Stimulated activated effector memory CD8-positive, alpha-beta T cell treated with anti-CD3 and anti-CD28 coated beads, Interleukin-12 subunit alpha, Interleukin-12 subunit beta, amount 100 ng/mL, for 72 hours (primary cell): ENCODE measurements around the gene AMPH.
A peak's percentile ranks its signal among the peaks of the same experiment; 100 is the strongest.

Source experiments
- ATAC-seq: fragments of 150-1000 bp; cut with Tn5 transposase; 2 replicates; pipeline ENCODE4 v1.10.0; 2021
- DNase-seq, 2 donors: peaks; one replicate each; pipeline ENCODE4 v3.0.0; 2021 to 2022; ENCODE audit warnings: low spot score in 2 of 2
- H3K27ac Mint-ChIP-seq: one replicate; pipeline ENCODE4 v1.8.0; 2022; ENCODE audit warnings: mild to moderate bottlenecking, mixed read lengths
- H3K36me3 Mint-ChIP-seq: one replicate; pipeline ENCODE4 v1.8.0; 2022; ENCODE audit warnings: mild to moderate bottlenecking, mixed read lengths
- H3K4me1 Mint-ChIP-seq: one replicate; pipeline ENCODE4 v1.8.0; 2022; ENCODE audit warnings: mixed read lengths
- H3K4me3 Mint-ChIP-seq: one replicate; pipeline ENCODE4 v1.8.0; 2022; ENCODE audit warnings: mild to moderate bottlenecking, mixed read lengths
- H3K9me3 Mint-ChIP-seq: one replicate; pipeline ENCODE4 v1.8.0; 2022; ENCODE audit warnings: mixed read lengths

The AMPH gene

GRCh38 chr7:38655833-38656774 lies 24.9 kb upstream of the AMPH start:
- H3K27ac Mint-ChIP-seq, result no peak overlapping the region
- ATAC-seq (no peak), DNase-seq (no peak)
- no peak overlapping the region for H3K4me3 Mint-ChIP-seq
- no peaks in the 10 kb centered on the region for H3K9me3 Mint-ChIP-seq
- H3K36me3 Mint-ChIP-seq, result no peaks in the 10 kb centered on the region
- no peaks in the 10 kb centered on the region for H3K4me1 Mint-ChIP-seq

GRCh38 chr7:38637957-38638356 lies 6.8 kb upstream of the AMPH start:
- H3K4me3 Mint-ChIP-seq, result no peak overlapping the region
- ATAC-seq, result no peak
- DNase-seq, result no peak

GRCh38 chr7:38632411-38632810 lies 1.2 kb upstream of the AMPH start:
- DNase-seq (no peak), ATAC-seq (no peak)
- Mint-ChIP-seq H3K27ac (no peak overlapping the region), H3K4me3 (no peak overlapping the region), H3K4me1 (no peaks in the 10 kb centered on the region), H3K36me3 (no peaks in the 10 kb centered on the region), H3K9me3 (no peaks in the 10 kb centered on the region)

More at GRCh38 chr7:38637957-38638356, 6.8 kb upstream of the AMPH start:
- no peak overlapping the region for H3K27ac Mint-ChIP-seq
- H3K9me3 Mint-ChIP-seq, result no peaks in the 10 kb centered on the region
- no peaks in the 10 kb centered on the region for H3K36me3 Mint-ChIP-seq
- H3K4me1 Mint-ChIP-seq, result no peaks in the 10 kb centered on the region

GRCh38 chr7:38629651-38630510 lies 1.3 kb downstream of the AMPH start:
- H3K4me3 Mint-ChIP-seq, result peak overlapping the region; percentile 44
- no peak overlapping the region for H3K27ac Mint-ChIP-seq
- ATAC-seq, result no peak
- DNase-seq, result no peak
- H3K9me3 Mint-ChIP-seq, result peaks cover 8% of the 10 kb centered on the region
- no peaks in the 10 kb centered on the region for H3K4me1 Mint-ChIP-seq
- H3K36me3 Mint-ChIP-seq, result no peaks in the 10 kb centered on the region

GRCh38 chr7:38628630-38629385 lies 2.4 kb downstream of the AMPH start:
- Mint-ChIP-seq H3K4me3 (no peak overlapping the region), H3K4me1 (no peaks in the 10 kb centered on the region), H3K27ac (no peak overlapping the region), H3K9me3 (peaks cover 11% of the 10 kb centered on the region), H3K36me3 (no peaks in the 10 kb centered on the region)
- no peak for ATAC-seq
- DNase-seq, result no peak

- Mint-ChIP-seq H3K27ac (no peak overlapping the region), H3K4me3 (no peak overlapping the region)
- no peak for ATAC-seq
These were observed 5.3 kb downstream of the AMPH start for GRCh38 chr7:38625866-38626265.

GRCh38 chr7:38615665-38616064 lies 15.5 kb downstream of the AMPH start:
- H3K27ac Mint-ChIP-seq, result no peak overlapping the region
- H3K36me3 Mint-ChIP-seq, result no peaks in the 10 kb centered on the region
- peak; percentile 42 for ATAC-seq
- H3K4me1 Mint-ChIP-seq, result no peaks in the 10 kb centered on the region
- no peak for DNase-seq
- H3K9me3 Mint-ChIP-seq, result no peaks in the 10 kb centered on the region
- H3K4me3 Mint-ChIP-seq, result no peak overlapping the region

More at GRCh38 chr7:38625866-38626265, 5.3 kb downstream of the AMPH start:
- Mint-ChIP-seq H3K9me3 (peaks cover 11% of the 10 kb centered on the region), H3K36me3 (no peaks in the 10 kb centered on the region), H3K4me1 (no peaks in the 10 kb centered on the region)
- DNase-seq, result no peak

- H3K36me3 Mint-ChIP-seq, result no peaks in the 10 kb centered on the region
- no peak overlapping the region for H3K27ac Mint-ChIP-seq
- H3K9me3 Mint-ChIP-seq, result no peaks in the 10 kb centered on the region
- DNase-seq (no peak), ATAC-seq (no peak)
- H3K4me1 Mint-ChIP-seq, result no peaks in the 10 kb centered on the region
- no peak overlapping the region for H3K4me3 Mint-ChIP-seq
These were observed 23.7 kb downstream of the AMPH start for GRCh38 chr7:38607466-38607865.

GRCh38 chr7:38600741-38601140 lies 30.4 kb downstream of the AMPH start:
- Mint-ChIP-seq H3K4me3 (no peak overlapping the region), H3K4me1 (no peaks in the 10 kb centered on the region), H3K36me3 (no peaks in the 10 kb centered on the region), H3K9me3 (no peaks in the 10 kb centered on the region), H3K27ac (no peak overlapping the region)
- DNase-seq (no peak), ATAC-seq (no peak)

- ATAC-seq (no peak), DNase-seq (no peak)
- Mint-ChIP-seq H3K36me3 (no peaks in the 10 kb centered on the region), H3K9me3 (no peaks in the 10 kb centered on the region), H3K27ac (no peak overlapping the region), H3K4me1 (no peaks in the 10 kb centered on the region), H3K4me3 (no peak overlapping the region)
These were observed 36.2 kb downstream of the AMPH start for GRCh38 chr7:38594949-38595348.

GRCh38 chr7:38592737-38593288 lies 38.4 kb downstream of the AMPH start:
- ATAC-seq (no peak), DNase-seq (no peak)
- H3K4me1 Mint-ChIP-seq, result no peaks in the 10 kb centered on the region
- H3K9me3 Mint-ChIP-seq, result no peaks in the 10 kb centered on the region
- no peak overlapping the region for H3K27ac Mint-ChIP-seq
- H3K4me3 Mint-ChIP-seq, result no peak overlapping the region
- H3K36me3 Mint-ChIP-seq, result no peaks in the 10 kb centered on the region

- ATAC-seq (no peak), DNase-seq (no peak)
- no peak overlapping the region for H3K4me3 Mint-ChIP-seq
- H3K27ac Mint-ChIP-seq, result no peak overlapping the region
- H3K36me3 Mint-ChIP-seq, result no peaks in the 10 kb centered on the region
- H3K9me3 Mint-ChIP-seq, result no peaks in the 10 kb centered on the region
- no peaks in the 10 kb centered on the region for H3K4me1 Mint-ChIP-seq
These were observed 45.4 kb downstream of the AMPH start for GRCh38 chr7:38585572-38586354.

- H3K36me3 Mint-ChIP-seq, result no peaks in the 10 kb centered on the region
- no peak overlapping the region for H3K27ac Mint-ChIP-seq
- H3K4me3 Mint-ChIP-seq, result no peak overlapping the region
- H3K9me3 Mint-ChIP-seq, result no peaks in the 10 kb centered on the region
- ATAC-seq, result no peak
- no peak for DNase-seq
- no peaks in the 10 kb centered on the region for H3K4me1 Mint-ChIP-seq
These were observed 46.5 kb downstream of the AMPH start for GRCh38 chr7:38584443-38585210.

- H3K4me1 Mint-ChIP-seq, result no peaks in the 10 kb centered on the region
- no peak for DNase-seq
- no peak overlapping the region for H3K27ac Mint-ChIP-seq
- H3K9me3 Mint-ChIP-seq, result peaks cover 3% of the 10 kb centered on the region
- no peak overlapping the region for H3K4me3 Mint-ChIP-seq
- no peak for ATAC-seq
- H3K36me3 Mint-ChIP-seq, result no peaks in the 10 kb centered on the region
These were observed 50.7 kb downstream of the AMPH start for GRCh38 chr7:38580485-38580884.
